ENCODE data around the gene CCDC34. TPM values are rescaled to one million over a fixed set of nuclear protein-coding genes. Genes with fewer than 3 reads are reported as not detected.

The CCDC34 gene
- total RNA-seq, 1 donor, result 3.5 TPM

DNA sequence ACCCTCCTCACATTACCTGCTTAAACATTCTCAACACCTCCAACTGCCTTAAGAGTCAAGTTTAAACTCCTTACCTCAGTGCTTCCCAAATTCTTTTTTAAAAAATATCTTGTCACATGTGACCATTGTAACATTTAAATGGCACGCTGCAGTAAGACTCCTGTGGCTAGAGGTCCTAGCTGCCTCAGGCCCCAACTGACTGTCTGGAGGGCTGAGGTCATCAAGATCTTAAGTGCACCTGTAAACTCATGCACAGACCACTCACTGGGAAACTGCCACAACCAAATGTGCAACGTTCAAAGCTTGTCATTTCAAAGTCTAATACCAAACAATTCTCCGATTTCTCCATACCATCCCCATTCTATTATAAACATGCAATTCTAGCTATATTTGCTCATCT is 16.4 kb upstream of the CCDC34 start:
- H3K4me3 ChIP-seq (ENCODE audit: low read depth, low read length), result no peak overlapping the region
- TF ChIP-seq, protein P1, sequence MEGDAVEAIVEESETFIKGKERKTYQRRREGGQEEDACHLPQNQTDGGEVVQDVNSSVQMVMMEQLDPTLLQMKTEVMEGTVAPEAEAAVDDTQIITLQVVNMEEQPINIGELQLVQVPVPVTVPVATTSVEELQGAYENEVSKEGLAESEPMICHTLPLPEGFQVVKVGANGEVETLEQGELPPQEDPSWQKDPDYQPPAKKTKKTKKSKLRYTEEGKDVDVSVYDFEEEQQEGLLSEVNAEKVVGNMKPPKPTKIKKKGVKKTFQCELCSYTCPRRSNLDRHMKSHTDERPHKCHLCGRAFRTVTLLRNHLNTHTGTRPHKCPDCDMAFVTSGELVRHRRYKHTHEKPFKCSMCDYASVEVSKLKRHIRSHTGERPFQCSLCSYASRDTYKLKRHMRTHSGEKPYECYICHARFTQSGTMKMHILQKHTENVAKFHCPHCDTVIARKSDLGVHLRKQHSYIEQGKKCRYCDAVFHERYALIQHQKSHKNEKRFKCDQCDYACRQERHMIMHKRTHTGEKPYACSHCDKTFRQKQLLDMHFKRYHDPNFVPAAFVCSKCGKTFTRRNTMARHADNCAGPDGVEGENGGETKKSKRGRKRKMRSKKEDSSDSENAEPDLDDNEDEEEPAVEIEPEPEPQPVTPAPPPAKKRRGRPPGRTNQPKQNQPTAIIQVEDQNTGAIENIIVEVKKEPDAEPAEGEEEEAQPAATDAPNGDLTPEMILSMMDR (IDR thresholded peaks at IDR 0.05; ENCODE audit: insufficient read depth, low read depth, low read length), result no peak
- DNase-seq (ENCODE audit: low read depth), result no peak

GRCh38 chr11:27375370-27375769 is 12.4 kb upstream of the CCDC34 start:
- no peak overlapping the region for H3K4me3 ChIP-seq (ENCODE audit: low read depth, low read length)
- no peak for DNase-seq (ENCODE audit: low read depth)
- TF ChIP-seq, protein P1 (IDR thresholded peaks at IDR 0.05; ENCODE audit: insufficient read depth, low read depth, low read length), result no peak

DNA sequence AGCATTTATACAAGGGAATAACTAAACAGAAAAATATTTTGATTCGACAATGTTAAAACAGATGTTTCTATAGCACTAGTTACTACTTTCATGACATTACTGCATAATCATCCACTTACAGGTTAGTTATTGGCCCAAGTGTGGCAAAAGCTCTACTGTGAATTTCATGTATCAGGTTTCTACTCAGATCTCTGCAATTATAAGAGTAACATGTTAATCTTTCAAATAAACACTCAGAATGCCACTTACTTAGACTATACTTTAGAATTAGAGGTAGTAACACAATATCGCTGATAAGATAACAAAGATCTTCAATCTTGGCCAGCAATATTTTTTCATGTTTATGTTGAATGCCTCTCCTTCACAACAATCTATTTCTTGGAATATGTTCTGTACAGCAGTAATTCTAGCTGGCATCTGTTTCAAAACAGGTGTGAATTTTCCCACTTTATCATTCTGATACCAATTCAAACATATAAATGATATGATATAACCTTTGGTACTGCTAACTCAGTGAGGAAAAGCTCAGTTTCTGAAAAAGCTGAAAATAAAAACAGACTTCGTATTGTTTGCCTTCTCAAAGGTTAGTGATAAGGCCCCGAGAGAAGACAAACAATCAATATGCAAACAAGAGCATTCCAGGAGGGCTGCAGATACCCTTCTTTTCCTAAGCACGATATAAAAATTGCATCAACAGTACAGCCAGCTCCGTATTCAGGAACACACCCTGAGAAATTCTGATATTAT is 11.0 kb upstream of the CCDC34 start:
- no peak for DNase-seq (ENCODE audit: low read depth)
- TF ChIP-seq, protein P1 (IDR thresholded peaks at IDR 0.05; ENCODE audit: insufficient read depth, low read depth, low read length), result no peak
- H3K4me3 ChIP-seq (ENCODE audit: low read depth, low read length), result no peak overlapping the region

GRCh38 chr11:27373392-27373791 is 10.4 kb upstream of the CCDC34 start:
- TF ChIP-seq, protein P1 (IDR thresholded peaks at IDR 0.05; ENCODE audit: insufficient read depth, low read depth, low read length), result no peak
- no peak for DNase-seq (ENCODE audit: low read depth)
- H3K4me3 ChIP-seq (ENCODE audit: low read depth, low read length), result no peak overlapping the region

GRCh38 chr11:27372164-27372563 is 9.1 kb upstream of the CCDC34 start:
- DNase-seq (ENCODE audit: low read depth), result peak; percentile 29
- H3K4me3 ChIP-seq (ENCODE audit: low read depth, low read length), result no peak overlapping the region
- TF ChIP-seq, protein P1 (IDR thresholded peaks at IDR 0.05; ENCODE audit: insufficient read depth, low read depth, low read length), result no peak

GRCh38 chr11:27371489-27371888 is 8.5 kb upstream of the CCDC34 start:
- DNase-seq (ENCODE audit: low read depth), result no peak
- no peak overlapping the region for H3K4me3 ChIP-seq (ENCODE audit: low read depth, low read length)
- TF ChIP-seq, protein P1 (IDR thresholded peaks at IDR 0.05; ENCODE audit: insufficient read depth, low read depth, low read length), result no peak

DNA sequence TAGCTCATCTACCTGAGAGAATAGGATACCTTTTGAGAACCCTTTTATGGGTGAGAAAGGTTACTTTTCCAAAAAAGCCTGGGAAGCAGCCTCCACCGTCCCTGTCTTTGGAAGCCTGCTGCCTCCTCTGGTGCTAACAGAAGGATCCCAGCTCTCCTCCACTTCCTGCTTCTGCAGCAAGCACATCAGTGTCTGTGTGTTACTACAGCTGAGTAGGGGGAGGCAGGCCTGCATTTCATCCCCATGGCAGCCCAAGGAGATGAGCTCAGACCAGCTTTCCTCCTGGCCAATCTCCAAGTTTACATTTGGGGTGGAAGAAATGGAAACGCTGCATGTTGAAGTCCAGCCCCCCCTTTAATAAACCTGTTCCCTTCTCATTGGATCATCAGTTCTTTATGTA is 7.4 kb upstream of the CCDC34 start:
- DNase-seq (ENCODE audit: low read depth), result peak; percentile 79
- TF ChIP-seq, protein P1 (IDR thresholded peaks at IDR 0.05; ENCODE audit: insufficient read depth, low read depth, low read length), result no peak

More for the DNA sequence above, 7.4 kb upstream of the CCDC34 start:
- H3K4me3 ChIP-seq (ENCODE audit: low read depth, low read length), result no peak overlapping the region
